Gastroesophageal sphincter (tissue), 3 donors: ENCODE data around the gene ZBTB17.

Source experiments
- CTCF ChIP-seq, 4 experiments: fragments of 200-600 bp in 2 of 4; fragments of 450-650 bp in 2 of 4; sonication (generic) in 1 of 4; IDR thresholded peaks; one replicate each; pipeline ENCODE4 v1.5.1; 2017 to 2019; ENCODE audit warnings: antibody characterized with exemption in 4 of 4, mild to moderate bottlenecking in 2 of 4, moderate library complexity in 2 of 4
- EP300 ChIP-seq: sonication (generic); formaldehyde crosslinking; IDR thresholded peaks from one replicate; pipeline ENCODE4 v1.6.1; 2017; ENCODE audit warnings: antibody characterized with exemption, mild to moderate bottlenecking
- POLR2A ChIP-seq, 2 donors: fragments of 450-650 bp; IDR thresholded peaks; one replicate each; pipeline ENCODE4 v1.6.1; 2017; ENCODE audit warnings: antibody characterized with exemption in 2 of 2, mild to moderate bottlenecking in 2 of 2, moderate library complexity in 1 of 2
- POLR2AphosphoS5 ChIP-seq: sonication (generic); formaldehyde crosslinking; IDR thresholded peaks from one replicate; pipeline ENCODE4 v1.6.1; 2017; ENCODE audit warnings: antibody characterized with exemption

GRCh38 chr1:16015960-16016901 is 40.3 kb upstream of the ZBTB17 start:
- TF ChIP-seq CTCF (IDR thresholded peaks at IDR 0.05) = no peak
- TF ChIP-seq EP300 = peak; percentile 73
- TF ChIP-seq POLR2AphosphoS5 = peak; percentile 97
- peak; percentile 20 to 39 for TF ChIP-seq POLR2A (IDR thresholded peaks at IDR 0.05)
